Right lobe of liver (tissue), 4 donors: Measurements from ENCODE around the gene SLC24A5.

ENCODE experiments used
- CTCF ChIP-seq, 4 donors: fragments of 200-600 bp in 3 of 4; fragments of 450-650 bp in 1 of 4; IDR thresholded peaks; one replicate each; pipeline versions ENCODE4 v1.5.1 to v1.8.0; 2016 to 2022; ENCODE audit warnings: antibody characterized with exemption in 4 of 4, mild to moderate bottlenecking in 2 of 4
- POLR2A ChIP-seq: fragments of 450-650 bp; IDR thresholded peaks from one replicate; pipeline ENCODE4 v1.6.1; 2017; ENCODE audit warnings: antibody characterized with exemption, mild to moderate bottlenecking
- donor health status: DM: no; HTN: no; CAD: no.
- donor health status: DM: no; HTN: no; CAD: no.
- donor health status: DM: no; HTN: yes; CAD: no.

GRCh38 chr15:48121849-48122248 lies 1.1 kb downstream of the SLC24A5 start:
- TF ChIP-seq CTCF (IDR thresholded peaks at IDR 0.05) (no peak), POLR2A (no peak)
